H1 (cell line): Measurements from ENCODE around the gene DAB2IP. TPM values are rescaled to one million over a fixed set of nuclear protein-coding genes. Genes with fewer than 3 reads are reported as not detected.

ENCODE experiments used
- CTCF ChIA-PET: fragments of 300-600 bp; sonication (Branson Sonifier 250); formaldehyde crosslinking; loops from one replicate; lab custom pipeline; 2021; ENCODE audit not compliant: partially characterized antibody; lab: Charles Lee
- POLR2A ChIA-PET: fragments of 300-600 bp; sonication (Branson Sonifier 250); formaldehyde crosslinking; loops from one replicate; lab custom pipeline; 2021; ENCODE audit warnings: inconsistent platforms; ENCODE audit not compliant: partially characterized antibody; lab: Charles Lee
- DNase-seq, 2 experiments: peaks; one replicate each; pipeline versions ENCODE4 v3.0.0 to v3.0.0-alpha.2; 2010 to 2022; ENCODE audit warnings: low spot score in 2 of 2, low read depth in 1 of 2, mixed read lengths in 1 of 2
- FAIRE-seq: peaks from 2 replicates; lab custom pipeline; 2011; peaks lifted over from hg19 to GRCh38; lab: Jason Lieb, UNC
- H2AFZ ChIP-seq: 2 replicates; pipeline ENCODE4 v1.8.1; 2012; ENCODE audit warnings: low read length, inconsistent platforms
- H2AK5ac ChIP-seq: 2 replicates; pipeline ENCODE4 v1.6.1; 2013; ENCODE audit warnings: low read depth, low read length
- H2BK120ac ChIP-seq: replicated peaks from 2 replicates; pipeline ENCODE3; 2013; ENCODE audit warnings: low read depth, low read length, inconsistent platforms
- H2BK12ac ChIP-seq: 2 replicates; pipeline ENCODE4 v1.6.1; 2013; ENCODE audit warnings: low read depth, low read length
- H2BK15ac ChIP-seq: 2 replicates; pipeline ENCODE4 v1.6.1; 2013; ENCODE audit warnings: low read length
- H2BK20ac ChIP-seq: 2 replicates; pipeline ENCODE4 v1.6.1; 2013; ENCODE audit warnings: low read length
- H2BK5ac ChIP-seq: 2 replicates; pipeline ENCODE4 v1.6.1; 2013; ENCODE audit warnings: low read depth, low read length
- H3K14ac ChIP-seq: 2 replicates; pipeline ENCODE4 v1.6.1; 2013; ENCODE audit warnings: inconsistent platforms; ENCODE audit not compliant: insufficient read length
- H3K18ac ChIP-seq: 2 replicates; pipeline ENCODE4 v1.6.1; 2013; ENCODE audit warnings: low read length; ENCODE audit errors: extremely low read depth
- H3K23ac ChIP-seq: 2 replicates; pipeline ENCODE4 v1.6.1; 2013; ENCODE audit warnings: inconsistent platforms; ENCODE audit not compliant: insufficient read length
- H3K23me2 ChIP-seq: 2 replicates; pipeline ENCODE4 v1.6.1; 2013; ENCODE audit warnings: low read depth, low read length
- H3K27ac ChIP-seq: 2 replicates; pipeline ENCODE4 v1.6.1; 2011; ENCODE audit warnings: low read depth, low read length, inconsistent platforms
- H3K27me3 ChIP-seq, 4 experiments: replicated peaks in 1 of 4; 1 replicate in 1 of 4; 2 replicates in 3 of 4; pipeline versions ENCODE4 v1.6.1 to v1.8.1; 2011 to 2013; ENCODE audit warnings: low read length in 3 of 4, mild to moderate bottlenecking in 3 of 4, inconsistent platforms in 2 of 4, mixed read lengths in 2 of 4, moderate library complexity in 1 of 4; ENCODE audit not compliant: control insufficient read depth in 3 of 4, insufficient read depth in 3 of 4; ENCODE audit errors: extremely low read depth in 1 of 4
- H3K36me3 ChIP-seq, 4 experiments: 2 replicates each; pipeline versions ENCODE4 v1.6.1 to v1.8.1; 2011 to 2013; ENCODE audit warnings: mild to moderate bottlenecking in 4 of 4, low read length in 3 of 4, moderate library complexity in 2 of 4, control low read depth in 1 of 4, inconsistent platforms in 1 of 4; ENCODE audit not compliant: insufficient read depth in 4 of 4, control insufficient read depth in 2 of 4
- H3K4ac ChIP-seq: replicated peaks from 2 replicates; pipeline ENCODE3; 2013; ENCODE audit warnings: low read length, low read depth, mixed read lengths, inconsistent platforms; ENCODE audit not compliant: insufficient read length
- H3K4me1 ChIP-seq, 4 experiments: replicated peaks in 1 of 4; 1 replicate in 1 of 4; 2 replicates in 3 of 4; pipeline versions ENCODE4 v1.6.1 to v1.8.1; 2011 to 2013; ENCODE audit warnings: low read length in 3 of 4, inconsistent platforms in 2 of 4, mixed read lengths in 1 of 4; ENCODE audit not compliant: insufficient read depth in 4 of 4, control insufficient read depth in 3 of 4
- H3K4me2 ChIP-seq, 2 experiments: 2 replicates each; pipeline versions ENCODE4 v1.6.1 to v1.8.1; 2011 to 2013; ENCODE audit warnings: low read depth in 2 of 2, low read length in 2 of 2, control low read depth in 1 of 2, inconsistent platforms in 1 of 2, mild to moderate bottlenecking in 1 of 2; ENCODE audit not compliant: insufficient read depth in 1 of 2
- H3K4me3 ChIP-seq, 4 experiments: fragments of 200-600, 300-600 bp in 1 of 4; sonication (generic), shearing (Covaris generic), sonication (Bioruptor Twin) in 1 of 4; 2 replicates each; pipeline versions ENCODE4 v1.5.1 to v1.8.1; 2011 to 2016; ENCODE audit warnings: low read length in 4 of 4, low read depth in 3 of 4, control low read depth in 2 of 4, inconsistent platforms in 2 of 4, mild to moderate bottlenecking in 2 of 4, mixed read lengths in 1 of 4, moderate library complexity in 1 of 4; ENCODE audit not compliant: insufficient read depth in 2 of 4; ENCODE audit errors: extremely low read depth in 1 of 4
- H3K56ac ChIP-seq: replicated peaks from 2 replicates; pipeline ENCODE3; 2013; ENCODE audit warnings: low read depth, mild to moderate bottlenecking, mixed read lengths, low read length, inconsistent platforms; ENCODE audit not compliant: insufficient read length
- H3K79me1 ChIP-seq: 2 replicates; pipeline ENCODE4 v1.6.1; 2013; ENCODE audit warnings: low read depth, low read length, control low read depth
- H3K79me2 ChIP-seq, 2 experiments: 2 replicates each; pipeline versions ENCODE4 v1.6.1 to v1.8.1; 2012 to 2013; ENCODE audit warnings: low read length in 2 of 2, mild to moderate bottlenecking in 2 of 2, inconsistent platforms in 1 of 2; ENCODE audit not compliant: insufficient read depth in 2 of 2, control insufficient read depth in 1 of 2
- H3K9ac ChIP-seq, 4 experiments: replicated peaks in 1 of 4; 1 replicate in 1 of 4; 2 replicates in 3 of 4; pipeline versions ENCODE4 v1.6.1 to v1.8.1; 2011 to 2013; ENCODE audit warnings: low read depth in 3 of 4, low read length in 3 of 4, control low read depth in 2 of 4, mild to moderate bottlenecking in 2 of 4, moderate library complexity in 2 of 4, inconsistent platforms in 1 of 4; ENCODE audit errors: extremely low read depth in 1 of 4
- H3K9me3 ChIP-seq, 2 experiments: 2 replicates each; pipeline versions ENCODE4 v1.6.1 to v1.8.1; 2012 to 2013; ENCODE audit warnings: mild to moderate bottlenecking in 2 of 2, moderate library complexity in 2 of 2, control low read depth in 1 of 2, inconsistent platforms in 1 of 2, low read depth in 1 of 2, low read length in 1 of 2, mixed read lengths in 1 of 2; ENCODE audit not compliant: insufficient read depth in 2 of 2
- H4K20me1 ChIP-seq, 2 experiments: replicated peaks in 1 of 2; 2 replicates each; pipeline versions ENCODE3 to v1.8.1; 2011 to 2013; ENCODE audit warnings: inconsistent platforms in 2 of 2, low read length in 2 of 2, mild to moderate bottlenecking in 1 of 2; ENCODE audit not compliant: insufficient read depth in 2 of 2, control insufficient read depth in 1 of 2
- H4K5ac ChIP-seq: 2 replicates; pipeline ENCODE4 v1.6.1; 2013; ENCODE audit warnings: low read length, low read depth, mixed read lengths, inconsistent platforms; ENCODE audit not compliant: insufficient read length
- H4K8ac ChIP-seq: 2 replicates; pipeline ENCODE4 v1.8.0; 2013; ENCODE audit warnings: mild to moderate bottlenecking, moderate library complexity, low read length, inconsistent platforms; ENCODE audit not compliant: insufficient read depth; ENCODE audit errors: extremely low read depth
- H4K91ac ChIP-seq: replicated peaks from 2 replicates; pipeline ENCODE3; 2013; ENCODE audit warnings: low read length, mixed read lengths, inconsistent platforms; ENCODE audit not compliant: insufficient read length
- BRCA1 ChIP-seq: IDR thresholded peaks from 2 replicates; pipeline ENCODE4 v1.6.1; 2012; ENCODE audit warnings: low read depth, low read length, improper control_type of control experiment
- CBX5 ChIP-seq: fragments of 300-800, 300-1000 bp; sonication (generic); IDR thresholded peaks from 2 replicates; pipeline ENCODE4 v1.7.1; 2016; ENCODE audit warnings: antibody characterized with exemption, low read length, low read depth
- CHD2 ChIP-seq: IDR thresholded peaks from 2 replicates; pipeline ENCODE4 v1.6.1; 2012; ENCODE audit warnings: low read length, improper control_type of control experiment
- KDM5A ChIP-seq: fragments of 200-600 bp; IDR thresholded peaks from 2 replicates; pipeline ENCODE4 v1.7.1; 2012; ENCODE audit warnings: mild to moderate bottlenecking, low read length, inconsistent platforms, mixed read lengths
- MAFK ChIP-seq: IDR thresholded peaks from 2 replicates; pipeline ENCODE4 v1.6.1; 2012; ENCODE audit warnings: low read depth, mild to moderate bottlenecking, improper control_type of control experiment, low read length
- NANOG ChIP-seq: IDR thresholded peaks from 2 replicates; pipeline ENCODE4 v1.6.1; 2011; ENCODE audit warnings: low read length, low read depth, mild to moderate bottlenecking, inconsistent platforms; ENCODE audit not compliant: insufficient read depth, poor library complexity, severe bottlenecking
- POLR2AphosphoS5 ChIP-seq: IDR thresholded peaks from 2 replicates; pipeline ENCODE4 v1.6.1; 2011; ENCODE audit warnings: low read depth, low read length
- POU5F1 ChIP-seq: IDR thresholded peaks from 2 replicates; pipeline ENCODE4 v1.6.1; 2011; ENCODE audit warnings: low read depth, mild to moderate bottlenecking, low read length, moderate library complexity
- SAP30 ChIP-seq: fragments of 300-600 bp; sonication (generic); IDR thresholded peaks from 2 replicates; pipeline ENCODE4 v1.7.1; 2012; ENCODE audit warnings: low read length, moderate library complexity, mild to moderate bottlenecking, inconsistent platforms; ENCODE audit not compliant: insufficient read depth, insufficient replicate concordance
- SP1 ChIP-seq: IDR thresholded peaks from 2 replicates; pipeline ENCODE4 v1.6.1; 2011; ENCODE audit warnings: low read depth, low read length
- WGBS, 2 experiments: shearing (Covaris generic) in 1 of 2; methylation state at CpG; one replicate each; pipeline versions ENCODE4 v1.1.6 to v1.1.7; 2013 to 2015; ENCODE audit warnings: low lambda C conversion rate in 2 of 2, mixed read lengths in 2 of 2, inconsistent platforms in 1 of 2, low coverage in 1 of 2, missing lambda C conversion rate in 1 of 2; ENCODE audit not compliant: insufficient replicate concordance in 2 of 2, insufficient coverage in 1 of 2, insufficient read length in 1 of 2; ENCODE audit errors: extremely low coverage in 1 of 2, missing lambda C conversion rate in 1 of 2; 5-methylcytosine and 5-hydroxymethylcytosine counted together
- polyA plus RNA-seq, 7 experiments: library from polyadenylated mRNA; depleted of rRNA in 3 of 7; stranded (reverse) in 5 of 7; unstranded in 2 of 7; fragments of >200 nt in 5 of 7; fragments of 200-250 nt in 2 of 7; gene quantifications; 1 replicate in 5 of 7; 2 replicates in 1 of 7; 4 replicates in 1 of 7; pipeline versions ENCODE4 v1.2.1 to v1.2.3, GENCODE V29; 2011 to 2013; ENCODE audit warnings: missing spikeins in 2 of 7, mixed read lengths in 2 of 7
- total RNA-seq: library from RNA; stranded (reverse); fragmentation: NEBNext Ultra II Directional; extraction: Animal tissue kit (Norgen Biotek cat#: 25700); gene quantifications from 2 replicates; pipeline ENCODE4 v1.2.1, GENCODE V29; 2021
- TF ChIP-seq, protein P1 (sequence below): IDR thresholded peaks from 2 replicates; pipeline ENCODE4 v1.6.1; 2012; ENCODE audit warnings: inconsistent platforms

DAB2IP gene
- total and polyA plus RNA-seq, 2 of the 8 experiments (the other 6 are each of a cell fraction or from before 2014, with no cell fraction given), result 19.7 to 39.5 TPM

DNA sequence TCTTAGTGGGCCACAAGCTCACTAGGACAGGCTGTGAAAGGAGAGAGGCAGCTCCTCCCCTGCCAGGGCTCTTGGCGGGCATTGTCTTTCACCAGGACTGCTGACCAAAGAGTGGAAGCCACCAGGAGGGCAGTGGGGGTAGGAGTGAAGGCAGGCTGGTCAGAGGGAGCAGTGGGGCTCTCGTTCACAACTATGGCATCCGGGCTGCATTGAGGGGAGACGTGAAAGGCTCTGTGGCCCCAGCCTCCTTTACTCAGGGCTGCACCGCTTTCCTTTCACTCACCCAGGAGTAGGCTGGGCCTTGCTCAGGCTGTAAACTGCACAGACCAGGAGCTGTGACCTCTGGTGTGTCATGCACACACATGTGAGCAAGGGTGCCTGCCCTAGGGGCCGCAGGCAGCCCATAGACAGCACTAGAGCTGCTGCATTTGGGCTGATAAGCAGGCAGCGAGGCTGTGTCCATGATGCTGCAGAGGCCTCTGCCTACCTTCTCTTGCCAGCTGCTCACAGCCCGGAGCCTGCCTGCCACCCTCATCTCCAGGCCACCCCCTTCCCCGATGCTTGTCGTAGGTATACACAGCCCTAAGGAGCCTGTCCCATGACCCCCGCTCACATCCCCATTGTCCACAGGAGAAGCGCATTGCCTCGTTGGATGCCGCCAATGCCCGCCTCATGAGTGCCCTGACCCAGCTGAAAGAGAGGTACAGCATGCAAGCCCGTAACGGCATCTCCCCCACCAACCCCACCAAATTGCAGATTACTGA is 130.4 kb downstream of the DAB2IP start:
- no peak overlapping the region for H4K91ac ChIP-seq
- CTCF ChIA-PET, result interaction anchor here (0.6 to 1.6 kb wide), 3 partner anchors 17 to 141 kb away, joined by 3 read pairs; no protein-coding TSS in a partner anchor
- H3K27me3 ChIP-seq, result no peaks in the 10 kb centered on the region
- no peak overlapping the region for H3K23ac ChIP-seq
- POLR2A ChIA-PET, result no interaction called here
- H3K79me2 ChIP-seq, result no peaks in the 10 kb centered on the region; a peak in 1 of 4 replicates
- FAIRE-seq (no peak), DNase-seq (no peak)
- WGBS, 2 experiments, result 88% methylated on average over 17 of the region's 17 CpGs; no CpG with 5 or more reads in 1 of the 2 experiments
- H3K79me1 ChIP-seq, result no peaks in the 10 kb centered on the region
- H2AK5ac ChIP-seq, result no peak overlapping the region
- no peak overlapping the region for H3K56ac ChIP-seq
- no peak overlapping the region for H3K9ac ChIP-seq
- peaks cover 2 to 14% (median 8%) of the 10 kb centered on the region in 4 experiments; a peak in 7 of 8 replicates for H3K36me3 ChIP-seq
- H2BK20ac ChIP-seq, result no peak overlapping the region
- no peak overlapping the region; the same call in 1 of the 2 replicates for H2BK5ac ChIP-seq
- no peak overlapping the region for H3K4me3 ChIP-seq
- peaks cover 0 to 20% (median 10%) of the 10 kb centered on the region in 4 experiments; a peak in 6 of 7 replicates for H3K4me1 ChIP-seq
- H3K14ac ChIP-seq, result no peak overlapping the region
- no peak overlapping the region for H3K18ac ChIP-seq
- no peak overlapping the region for H2BK12ac ChIP-seq
- H4K8ac ChIP-seq, result no peak overlapping the region
- H3K4me2 ChIP-seq, result no peak overlapping the region
- no peak overlapping the region for H2BK120ac ChIP-seq
- 0 out of 2 replicates have a peak, but pooled peaks cover 2% of the 10 kb centered on the region for H3K23me2 ChIP-seq
- H3K4ac ChIP-seq, result no peak overlapping the region
- H3K9me3 ChIP-seq, result no peaks in the 10 kb centered on the region
- peaks cover 0 to 3% of the 10 kb centered on the region in 2 experiments for H4K20me1 ChIP-seq
- H2AFZ ChIP-seq, result no peak overlapping the region
- H2BK15ac ChIP-seq, result no peak overlapping the region
- no peak overlapping the region for H4K5ac ChIP-seq
- no peak overlapping the region; the same call in 1 of the 2 replicates for H3K27ac ChIP-seq
- TF ChIP-seq NANOG (no peak), POU5F1 (no peak), CBX5 (no peak), SAP30 (no peak), BRCA1 (no peak), CHD2 (no peak), POLR2AphosphoS5 (no peak; the same call in 1 of the 2 replicates), SP1 (no peak), KDM5A (no peak), MAFK (no peak)
- TF ChIP-seq, protein P1, sequence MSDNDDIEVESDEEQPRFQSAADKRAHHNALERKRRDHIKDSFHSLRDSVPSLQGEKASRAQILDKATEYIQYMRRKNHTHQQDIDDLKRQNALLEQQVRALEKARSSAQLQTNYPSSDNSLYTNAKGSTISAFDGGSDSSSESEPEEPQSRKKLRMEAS, result no peak
